G401.6 (cell line): ENCODE measurements around the gene NEO1.

Experiments used
- FAIRE-seq: peaks from 2 replicates; lab custom pipeline; 2012; peaks lifted over from hg19 to GRCh38; lab: Jason Lieb, UNC

NEO1 gene

GRCh38 chr15:73317651-73318462 lies 265.6 kb downstream of the NEO1 start:
- FAIRE-seq: no peak

- no peak for FAIRE-seq
These were observed 266.4 kb downstream of the NEO1 start for GRCh38 chr15:73318463-73319351.

GRCh38 chr15:73319460-73320245 lies 267.4 kb downstream of the NEO1 start:
- no peak for FAIRE-seq

GRCh38 chr15:73320619-73321180 lies 268.4 kb downstream of the NEO1 start:
- no peak for FAIRE-seq

- FAIRE-seq: no peak
These were observed 269.5 kb downstream of the NEO1 start for GRCh38 chr15:73321496-73322450.

GRCh38 chr15:73322665-73323373 lies 270.6 kb downstream of the NEO1 start:
- no peak for FAIRE-seq

- FAIRE-seq: no peak
These were observed 271.2 kb downstream of the NEO1 start for GRCh38 chr15:73323374-73323955.

GRCh38 chr15:73323956-73324355 lies 271.7 kb downstream of the NEO1 start:
- FAIRE-seq: no peak

- no peak for FAIRE-seq
These were observed 272.4 kb downstream of the NEO1 start for GRCh38 chr15:73324496-73325170.

GRCh38 chr15:73325191-73325861 lies 273.1 kb downstream of the NEO1 start:
- FAIRE-seq: no peak

GRCh38 chr15:73326157-73326556 lies 273.9 kb downstream of the NEO1 start:
- FAIRE-seq: no peak

GRCh38 chr15:73328149-73328820 lies 276.0 kb downstream of the NEO1 start:
- no peak for FAIRE-seq

- no peak for FAIRE-seq
These were observed 276.7 kb downstream of the NEO1 start for GRCh38 chr15:73328981-73329380.

GRCh38 chr15:73329501-73330200 lies 277.4 kb downstream of the NEO1 start:
- FAIRE-seq: no peak

GRCh38 chr15:73330206-73331051 lies 278.2 kb downstream of the NEO1 start:
- no peak for FAIRE-seq

GRCh38 chr15:73331501-73331900 lies 279.2 kb downstream of the NEO1 start:
- no peak for FAIRE-seq
